ENCODE data around the gene NEGR1.

NEGR1 gene

GRCh38 chr1:71461416-71461815 is 820.9 kb downstream of the NEGR1 start:
- no peak for TF ChIP-seq CTCF (IDR thresholded peaks at IDR 0.05; ENCODE audit: insufficient read depth, low read depth, low read length, missing control alignments)
- H3K4me3 ChIP-seq (ENCODE audit: low read length): no peak overlapping the region
- DNase-seq (ENCODE audit: low read depth): no peak

- no peak overlapping the region for H3K4me3 ChIP-seq (ENCODE audit: low read length)
- no peak for TF ChIP-seq CTCF (IDR thresholded peaks at IDR 0.05; ENCODE audit: insufficient read depth, low read depth, low read length, missing control alignments)
- no peak for DNase-seq (ENCODE audit: low read depth)
Observed at GRCh38 chr1:71448444-71448843, 833.9 kb downstream of the NEGR1 start.

GRCh38 chr1:71438626-71439025 is 843.7 kb downstream of the NEGR1 start:
- H3K4me3 ChIP-seq (ENCODE audit: low read length): no peak overlapping the region
- TF ChIP-seq CTCF (IDR thresholded peaks at IDR 0.05; ENCODE audit: insufficient read depth, low read depth, low read length, missing control alignments): no peak
- no peak for DNase-seq (ENCODE audit: low read depth)

- no peak for TF ChIP-seq CTCF (IDR thresholded peaks at IDR 0.05; ENCODE audit: insufficient read depth, low read depth, low read length, missing control alignments)
- no peak overlapping the region for H3K4me3 ChIP-seq (ENCODE audit: low read length)
- no peak for DNase-seq (ENCODE audit: low read depth)
Observed at GRCh38 chr1:71435951-71436350, 846.4 kb downstream of the NEGR1 start.

- no peak for TF ChIP-seq CTCF (IDR thresholded peaks at IDR 0.05; ENCODE audit: insufficient read depth, low read depth, low read length, missing control alignments)
- no peak overlapping the region for H3K4me3 ChIP-seq (ENCODE audit: low read length)
- no peak for DNase-seq (ENCODE audit: low read depth)
Observed at GRCh38 chr1:71434240-71434639, 848.1 kb downstream of the NEGR1 start.

- no peak for TF ChIP-seq CTCF (IDR thresholded peaks at IDR 0.05; ENCODE audit: insufficient read depth, low read depth, low read length, missing control alignments)
- H3K4me3 ChIP-seq (ENCODE audit: low read length): no peak overlapping the region
- no peak for DNase-seq (ENCODE audit: low read depth)
Observed at GRCh38 chr1:71428029-71428428, 854.3 kb downstream of the NEGR1 start.

GRCh38 chr1:71427066-71427465 is 855.3 kb downstream of the NEGR1 start:
- DNase-seq (ENCODE audit: low read depth): no peak
- no peak for TF ChIP-seq CTCF (IDR thresholded peaks at IDR 0.05; ENCODE audit: insufficient read depth, low read depth, low read length, missing control alignments)
- no peak overlapping the region for H3K4me3 ChIP-seq (ENCODE audit: low read length)
